OCI-LY1 (cell line): ENCODE results near the gene MPP3.

Experiments
- EZH2 ChIP-seq: fragments of 200-600 bp; sonication (generic), shearing (Covaris generic); IDR thresholded peaks from 2 replicates; pipeline ENCODE4 v1.8.0; 2017; ENCODE audit warnings: borderline replicate concordance, mixed run types, mild to moderate bottlenecking, antibody characterized with exemption, low read length, moderate library complexity, mixed read lengths
- TF ChIP-seq, protein P1 (sequence below): fragments of 200-600 bp; sonication (generic), shearing (Covaris generic); IDR thresholded peaks from 2 replicates; pipeline ENCODE4 v1.5.1; 2017; ENCODE audit warnings: mild to moderate bottlenecking, antibody characterized with exemption, low read length, moderate library complexity, mixed read lengths

DNA sequence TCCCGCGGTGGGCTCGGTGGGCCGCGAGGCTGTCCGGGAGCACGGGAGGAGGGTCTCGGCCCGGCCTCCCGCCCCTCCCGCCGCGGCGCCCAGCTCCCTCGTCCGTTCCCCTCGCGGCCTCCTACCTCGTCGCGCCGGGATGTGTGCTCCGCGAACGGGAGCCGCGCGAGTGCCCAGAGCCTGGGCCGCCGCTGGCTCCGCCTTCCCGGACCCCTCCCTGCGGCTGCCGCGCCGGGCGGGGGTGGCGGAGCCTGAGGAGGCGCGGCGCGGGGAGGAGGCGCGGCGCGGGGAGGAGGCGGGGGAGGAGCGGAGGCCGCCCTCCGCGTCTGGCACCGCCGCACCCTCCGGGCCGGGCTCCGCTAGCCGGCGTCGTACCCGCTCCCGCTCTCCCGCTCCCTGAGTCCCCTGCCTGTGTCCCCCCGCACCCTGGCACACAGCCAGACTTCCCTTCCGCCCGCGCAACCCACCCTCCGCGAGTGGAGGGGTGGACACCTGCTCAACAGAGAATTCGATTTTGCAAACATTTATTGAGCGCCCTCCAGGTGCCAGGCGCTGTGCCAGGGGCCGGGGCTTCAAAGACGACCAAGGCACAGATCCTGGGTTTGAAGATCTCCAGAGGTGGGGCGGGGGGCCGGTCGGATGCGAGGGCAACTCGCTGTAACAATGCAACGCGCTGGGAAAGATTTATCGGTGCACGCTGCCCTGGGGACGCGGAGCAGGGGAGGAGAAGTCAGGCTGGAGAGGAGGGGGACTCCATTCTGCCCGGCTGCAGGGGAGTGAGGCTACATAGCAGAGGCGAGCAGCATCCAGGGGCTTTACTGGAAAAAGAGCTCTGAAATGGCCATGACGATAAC, at the start of gene MPP3:
- no peak for TF ChIP-seq EZH2
- TF ChIP-seq, protein P1, sequence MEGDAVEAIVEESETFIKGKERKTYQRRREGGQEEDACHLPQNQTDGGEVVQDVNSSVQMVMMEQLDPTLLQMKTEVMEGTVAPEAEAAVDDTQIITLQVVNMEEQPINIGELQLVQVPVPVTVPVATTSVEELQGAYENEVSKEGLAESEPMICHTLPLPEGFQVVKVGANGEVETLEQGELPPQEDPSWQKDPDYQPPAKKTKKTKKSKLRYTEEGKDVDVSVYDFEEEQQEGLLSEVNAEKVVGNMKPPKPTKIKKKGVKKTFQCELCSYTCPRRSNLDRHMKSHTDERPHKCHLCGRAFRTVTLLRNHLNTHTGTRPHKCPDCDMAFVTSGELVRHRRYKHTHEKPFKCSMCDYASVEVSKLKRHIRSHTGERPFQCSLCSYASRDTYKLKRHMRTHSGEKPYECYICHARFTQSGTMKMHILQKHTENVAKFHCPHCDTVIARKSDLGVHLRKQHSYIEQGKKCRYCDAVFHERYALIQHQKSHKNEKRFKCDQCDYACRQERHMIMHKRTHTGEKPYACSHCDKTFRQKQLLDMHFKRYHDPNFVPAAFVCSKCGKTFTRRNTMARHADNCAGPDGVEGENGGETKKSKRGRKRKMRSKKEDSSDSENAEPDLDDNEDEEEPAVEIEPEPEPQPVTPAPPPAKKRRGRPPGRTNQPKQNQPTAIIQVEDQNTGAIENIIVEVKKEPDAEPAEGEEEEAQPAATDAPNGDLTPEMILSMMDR, result no peak
